Tibial artery (tissue), 4 donors: ENCODE data around the gene ANO6.
"Not testable (repeated sequence)": the region's sequence is repeated elsewhere in the genome, so short reads cannot be mapped to it uniquely, and the experiment has no call there.

ENCODE experiments used
- DNase-seq, 2 donors: peaks; one replicate each; pipeline ENCODE4 v3.0.0-alpha.2; 2019
- H3K27ac ChIP-seq, 2 donors: fragments of 200-600 bp; sonication (generic) in 1 of 2; 1 replicate in 1 of 2; 2 replicates in 1 of 2; pipeline ENCODE4 v1.5.1; 2018 to 2019; ENCODE audit warnings: mild to moderate bottlenecking in 1 of 2
- H3K27me3 ChIP-seq, 2 donors: fragments of 200-600 bp; sonication (generic) in 1 of 2; one replicate each; pipeline versions ENCODE4 v1.5.1 to v1.6.0; 2016 to 2019
- H3K36me3 ChIP-seq, 3 donors: fragments of 200-600 bp; sonication (generic) in 2 of 3; one replicate each; pipeline ENCODE4 v1.5.1; 2016 to 2019; ENCODE audit warnings: mild to moderate bottlenecking in 2 of 3
- H3K4me1 ChIP-seq, 4 donors: fragments of 200-600 bp; sonication (generic) in 2 of 4; 1 replicate in 3 of 4; 2 replicates in 1 of 4; pipeline ENCODE4 v1.5.1; 2016 to 2019
- H3K4me3 ChIP-seq, 2 donors: fragments of 200-600 bp; sonication (generic) in 1 of 2; 1 replicate in 1 of 2; 2 replicates in 1 of 2; pipeline ENCODE4 v1.5.1; 2018 to 2019; ENCODE audit warnings: mild to moderate bottlenecking in 2 of 2
- H3K9me3 ChIP-seq, 3 donors: fragments of 200-600 bp; sonication (generic) in 1 of 3; one replicate each; pipeline ENCODE4 v1.5.1; 2016 to 2019
- CTCF ChIP-seq, 2 experiments: fragments of 200-600 bp in 1 of 2; fragments of 450-650 bp in 1 of 2; IDR thresholded peaks; one replicate each; pipeline ENCODE4 v1.5.1; 2017 to 2019; ENCODE audit warnings: antibody characterized with exemption in 2 of 2, mild to moderate bottlenecking in 1 of 2, moderate library complexity in 1 of 2
- intact Hi-C: fragments of 100-400 bp; cut with DNase I; formaldehyde crosslinking; loops from one replicate; pipeline ENCODE4 v1.15.0; 2023; ENCODE audit warnings: low total_unique reads

The ANO6 gene

GRCh38 chr12:45309836-45310626, 94.1 kb downstream of the ANO6 start:
- Histone ChIP-seq H3K36me3 (no peaks in the 10 kb centered on the region), H3K4me1 (peaks cover 0 to 71% (median 38%) of the 10 kb centered on the region in 4 donors), H3K27ac (peak overlapping the region; percentile 63 to 65), H3K27me3 (no peaks in the 10 kb centered on the region), H3K9me3 (no peaks in the 10 kb centered on the region), H3K4me3 (no peak overlapping the region)
- peak; percentile 12 to 43 for TF ChIP-seq CTCF (IDR thresholded peaks at IDR 0.05)
- DNase-seq, result no peak
- intact Hi-C loops, result no loop called here

DNA sequence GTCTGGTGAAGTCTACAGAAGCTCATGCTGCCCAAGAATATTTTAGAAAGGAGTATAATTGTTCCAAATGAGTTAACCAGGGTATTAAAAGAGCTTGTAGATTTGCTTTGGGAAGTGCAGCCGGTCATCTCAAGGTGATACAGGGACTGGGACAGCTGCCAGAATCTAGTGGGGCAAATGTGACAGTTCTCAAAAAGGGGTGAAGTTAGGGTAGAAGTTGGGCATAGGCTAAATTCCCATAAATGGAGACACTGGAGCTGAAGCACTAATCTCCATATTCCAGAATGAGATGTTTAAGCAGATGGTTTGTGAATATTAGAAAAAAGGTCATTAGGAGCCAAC, 94.7 kb downstream of the ANO6 start:
- TF ChIP-seq CTCF (IDR thresholded peaks at IDR 0.05), result no peak

DNA sequence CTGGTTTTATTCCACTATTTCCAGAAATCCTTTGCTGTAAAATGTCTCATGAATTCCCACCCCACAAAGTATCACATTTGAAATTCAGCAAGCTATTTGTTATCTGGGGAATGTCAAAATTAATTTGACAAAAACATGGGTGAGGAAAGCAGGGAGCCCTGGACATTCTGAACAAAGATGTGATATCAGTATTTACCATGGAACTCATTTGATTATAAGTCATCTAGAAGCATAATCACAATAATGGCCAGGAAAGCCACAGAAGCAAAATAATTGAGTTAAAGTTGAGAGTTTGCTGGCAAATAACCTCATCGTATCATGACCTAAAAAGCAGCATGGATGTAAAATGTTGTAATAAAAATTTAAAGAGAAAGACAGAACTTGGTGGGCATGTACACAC, 96.1 kb downstream of the ANO6 start:
- DNase-seq, result no peak

More for the DNA sequence above, 94.7 kb downstream of the ANO6 start:
- no peak for DNase-seq
- no peak overlapping the region for H3K4me3 ChIP-seq
- H3K27me3 ChIP-seq, result no peaks in the 10 kb centered on the region
- H3K9me3 ChIP-seq, result no peaks in the 10 kb centered on the region
- peak overlapping the region; percentile 63 to 65 for H3K27ac ChIP-seq
- H3K36me3 ChIP-seq, result no peaks in the 10 kb centered on the region
- peaks cover 0 to 65% (median 32%) of the 10 kb centered on the region in 4 donors for H3K4me1 ChIP-seq
- intact Hi-C loops, result no loop called here

DNA sequence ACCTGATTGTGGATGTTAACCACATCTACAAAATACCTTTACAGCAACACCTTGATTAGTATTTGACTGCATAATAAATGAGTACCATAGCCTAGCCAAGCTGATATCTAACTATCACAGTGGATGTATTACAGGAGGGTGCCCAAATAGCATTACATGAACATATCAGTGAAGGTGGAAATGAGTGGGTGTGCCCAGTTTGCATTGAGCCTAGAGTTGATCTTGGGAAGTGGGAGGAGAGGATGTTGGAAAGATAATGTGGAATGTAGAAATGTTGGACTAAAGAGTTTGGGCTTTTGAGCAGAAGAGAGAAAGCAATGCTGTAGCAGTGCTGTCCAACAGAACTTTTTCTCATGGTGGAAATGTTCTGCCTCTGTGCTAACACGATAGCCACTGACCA, 98.9 kb downstream of the ANO6 start:
- intact Hi-C loops, result no loop called here
- H3K4me1 ChIP-seq, result peaks cover 0 to 26% (median 9%) of the 10 kb centered on the region in 4 donors
- H3K9me3 ChIP-seq, result no peaks in the 10 kb centered on the region
- no peaks in the 10 kb centered on the region for H3K36me3 ChIP-seq
- H3K27me3 ChIP-seq, result no peaks in the 10 kb centered on the region
- no peak for DNase-seq
- TF ChIP-seq CTCF (IDR thresholded peaks at IDR 0.05), result no peak
- H3K27ac ChIP-seq, result no peak overlapping the region
- no peak overlapping the region for H3K4me3 ChIP-seq

More for the DNA sequence above, 96.1 kb downstream of the ANO6 start:
- no peaks in the 10 kb centered on the region for H3K36me3 ChIP-seq
- no peak for TF ChIP-seq CTCF (IDR thresholded peaks at IDR 0.05)
- H3K4me1 ChIP-seq, result peaks cover 0 to 51% (median 19%) of the 10 kb centered on the region in 4 donors
- no peaks in the 10 kb centered on the region for H3K27me3 ChIP-seq
- peak overlapping the region; percentile 63 to 65 for H3K27ac ChIP-seq
- intact Hi-C loops, result no loop called here
- H3K9me3 ChIP-seq, result no peaks in the 10 kb centered on the region
- no peak overlapping the region for H3K4me3 ChIP-seq

GRCh38 chr12:45315462-45315861, 99.6 kb downstream of the ANO6 start:
- Histone ChIP-seq H3K4me1 (peaks cover 0 to 19% (median 3%) of the 10 kb centered on the region in 4 donors), H3K4me3 (no peak overlapping the region), H3K27ac (no peak overlapping the region), H3K9me3 (no peaks in the 10 kb centered on the region), H3K36me3 (no peaks in the 10 kb centered on the region), H3K27me3 (no peaks in the 10 kb centered on the region)
- TF ChIP-seq CTCF (IDR thresholded peaks at IDR 0.05), result no peak
- intact Hi-C loops, result no loop called here
- DNase-seq, result no peak

DNA sequence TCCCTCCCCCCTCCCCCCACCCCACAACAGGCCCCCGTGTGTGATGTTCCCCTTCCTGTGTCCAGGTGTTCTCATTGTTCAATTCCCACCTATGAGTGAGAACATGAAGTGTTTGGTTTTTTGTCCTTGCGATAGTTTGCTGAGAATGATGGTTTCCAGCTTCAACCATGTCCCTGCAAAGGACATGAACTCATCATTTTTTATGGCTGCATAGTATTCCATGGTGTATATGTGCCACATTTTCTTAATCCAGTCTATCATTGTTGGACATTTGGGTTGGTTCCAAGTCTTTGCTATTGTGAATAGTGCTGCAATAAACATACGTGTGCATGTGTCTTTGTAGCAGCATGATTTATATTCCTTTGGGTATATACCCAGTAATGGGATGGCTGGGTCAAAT, 101.4 kb downstream of the ANO6 start:
- H3K27ac ChIP-seq, DNase-seq, H3K4me1 ChIP-seq, H3K27me3 ChIP-seq, H3K9me3 ChIP-seq, H3K4me3 ChIP-seq, intact Hi-C loops, H3K36me3 ChIP-seq: not testable (repeated sequence)
